ENCODE results near the gene TBCD. TPM values are rescaled to one million over a fixed set of nuclear protein-coding genes. Genes with fewer than 3 reads are reported as not detected.
"Not testable (repeated sequence)": the region's sequence is repeated elsewhere in the genome, so short reads cannot be mapped to it uniquely, and the experiment has no call there.

Gene TBCD
- total RNA-seq, 1 donor from 2014 or later: 59.8 TPM

DNA sequence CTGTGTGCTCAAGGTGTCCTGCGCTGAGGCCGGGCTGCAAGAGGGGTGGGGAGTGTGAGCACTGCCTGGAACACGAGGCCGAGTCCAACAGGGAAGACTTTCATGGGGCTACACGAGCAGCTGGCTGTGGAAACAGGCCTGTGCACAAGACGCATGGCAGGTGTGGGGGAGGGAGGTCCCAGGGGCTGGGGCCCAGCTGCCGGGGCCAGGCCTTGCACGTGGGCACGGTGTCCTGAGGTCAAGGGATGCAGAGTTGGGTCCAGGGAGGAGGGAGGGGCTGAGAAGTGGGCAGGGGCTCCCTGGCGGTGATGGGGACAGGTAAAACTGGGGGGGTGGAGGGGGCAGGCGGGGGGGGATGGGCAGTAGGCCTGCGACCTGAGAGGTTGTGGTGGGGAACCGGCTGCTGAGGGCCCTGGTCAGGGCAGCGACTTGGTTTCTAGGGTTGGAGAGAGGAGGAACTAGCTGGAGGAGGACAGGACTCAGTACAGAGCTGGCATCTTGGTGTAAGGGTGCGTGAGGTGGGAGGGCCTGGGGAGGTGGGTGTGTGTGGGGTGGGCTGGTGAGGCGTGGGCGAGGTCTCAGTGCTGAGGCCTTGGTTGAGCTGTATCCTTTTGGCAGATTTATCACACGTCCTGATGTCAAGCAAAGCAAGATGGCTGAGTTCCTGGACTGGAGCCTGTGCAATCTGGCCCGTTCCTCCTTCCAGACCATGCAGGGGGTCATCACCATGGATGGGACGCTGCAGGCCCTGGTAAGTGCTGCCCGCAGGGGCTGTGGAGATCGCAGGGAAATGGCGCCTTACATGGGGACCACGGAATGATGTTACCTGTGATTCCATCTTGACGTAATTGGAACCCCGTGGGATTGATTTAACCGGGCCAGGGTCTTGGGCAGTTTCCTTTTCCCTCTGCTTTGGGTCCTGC lies 29.4 kb downstream of the TBCD start:
- no peaks in the 10 kb centered on the region for H3K36me3 Mint-ChIP-seq (ENCODE audit: low read depth)

DNA sequence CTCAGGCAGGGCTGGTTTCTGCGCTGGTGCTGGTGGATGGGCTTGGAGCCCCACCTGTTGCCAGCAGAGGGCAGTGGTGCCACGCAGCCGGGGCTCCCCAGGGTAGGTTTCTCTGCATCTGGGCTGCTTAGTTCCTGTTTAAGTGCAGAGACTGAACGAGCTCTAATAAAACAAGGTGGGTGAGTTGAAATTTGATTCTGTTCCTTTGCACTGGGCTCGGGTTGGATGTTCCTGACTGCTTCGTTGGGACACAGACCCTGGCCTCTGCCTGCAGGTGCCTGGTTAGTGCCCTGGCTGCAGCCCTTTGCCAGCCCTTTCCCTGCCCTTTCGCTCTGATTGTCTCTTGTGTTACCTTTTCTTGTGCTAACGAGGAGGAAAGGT lies 30.0 kb downstream of the TBCD start:
- Mint-ChIP-seq H3K9me3 (ENCODE audit: low read depth) (no peaks in the 10 kb centered on the region), H3K36me3 (ENCODE audit: low read depth) (no peaks in the 10 kb centered on the region), H3K4me3 (ENCODE audit: unreplicated experiment) (no peak overlapping the region), H3K27me3 (ENCODE audit: low read depth) (no peaks in the 10 kb centered on the region), H3K27ac (ENCODE audit: unreplicated experiment) (no peak overlapping the region), H3K4me1 (ENCODE audit: low read depth) (peaks cover 6% of the 10 kb centered on the region)
- no peak for DNase-seq (ENCODE audit: low spot score)
- peak; percentile 97 for TF ChIP-seq CTCF (IDR thresholded peaks at IDR 0.05)

More for the DNA sequence above, 29.4 kb downstream of the TBCD start:
- no peaks in the 10 kb centered on the region for H3K9me3 Mint-ChIP-seq (ENCODE audit: low read depth)
- no peak for DNase-seq (ENCODE audit: low spot score)
- no peak overlapping the region for H3K4me3 Mint-ChIP-seq (ENCODE audit: unreplicated experiment)
- H3K27me3 Mint-ChIP-seq (ENCODE audit: low read depth): no peaks in the 10 kb centered on the region
- TF ChIP-seq CTCF (IDR thresholded peaks at IDR 0.05): no peak
- H3K27ac Mint-ChIP-seq (ENCODE audit: unreplicated experiment): no peak overlapping the region
- peaks cover 6% of the 10 kb centered on the region for H3K4me1 Mint-ChIP-seq (ENCODE audit: low read depth)

GRCh38 chr17:82782657-82783207 lies 30.9 kb downstream of the TBCD start:
- H3K4me3 Mint-ChIP-seq (ENCODE audit: unreplicated experiment): no peak overlapping the region

DNA sequence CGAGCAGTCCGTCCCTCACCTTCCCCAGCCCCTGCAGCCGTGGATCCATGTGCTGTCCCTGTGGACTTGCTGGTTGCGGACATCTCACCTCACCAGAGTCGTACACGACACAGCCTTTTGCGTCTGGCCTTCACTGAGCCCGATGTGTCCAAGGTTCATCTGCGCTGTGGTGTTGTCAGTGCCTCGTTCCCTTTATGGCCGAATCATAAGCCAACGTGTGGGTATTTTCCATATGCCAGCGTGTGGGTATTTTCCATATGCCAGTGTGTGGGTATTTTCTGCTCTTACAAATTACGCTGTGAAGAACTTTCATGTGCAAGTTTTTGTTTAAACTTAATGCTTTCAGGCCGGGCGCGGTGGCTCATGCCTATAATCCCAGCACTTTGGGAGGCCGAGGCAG lies 31.6 kb downstream of the TBCD start:
- H3K27me3 Mint-ChIP-seq (ENCODE audit: low read depth): no peaks in the 10 kb centered on the region
- H3K4me3 Mint-ChIP-seq (ENCODE audit: unreplicated experiment): no peak overlapping the region
- no peak for DNase-seq (ENCODE audit: low spot score)
- no peaks in the 10 kb centered on the region for H3K9me3 Mint-ChIP-seq (ENCODE audit: low read depth)
- TF ChIP-seq CTCF (IDR thresholded peaks at IDR 0.05): no peak
- no peak overlapping the region for H3K27ac Mint-ChIP-seq (ENCODE audit: unreplicated experiment)
- H3K4me1 Mint-ChIP-seq (ENCODE audit: low read depth): peaks cover 6% of the 10 kb centered on the region
- peaks cover 2% of the 10 kb centered on the region for H3K36me3 Mint-ChIP-seq (ENCODE audit: low read depth)

More at GRCh38 chr17:82782657-82783207, 30.9 kb downstream of the TBCD start:
- Mint-ChIP-seq H3K27me3 (ENCODE audit: low read depth) (no peaks in the 10 kb centered on the region), H3K4me1 (ENCODE audit: low read depth) (peaks cover 6% of the 10 kb centered on the region), H3K9me3 (ENCODE audit: low read depth) (no peaks in the 10 kb centered on the region), H3K36me3 (ENCODE audit: low read depth) (no peaks in the 10 kb centered on the region), H3K27ac (ENCODE audit: unreplicated experiment) (no peak overlapping the region)
- no peak for TF ChIP-seq CTCF (IDR thresholded peaks at IDR 0.05)
- DNase-seq (ENCODE audit: low spot score): peak; percentile 85

DNA sequence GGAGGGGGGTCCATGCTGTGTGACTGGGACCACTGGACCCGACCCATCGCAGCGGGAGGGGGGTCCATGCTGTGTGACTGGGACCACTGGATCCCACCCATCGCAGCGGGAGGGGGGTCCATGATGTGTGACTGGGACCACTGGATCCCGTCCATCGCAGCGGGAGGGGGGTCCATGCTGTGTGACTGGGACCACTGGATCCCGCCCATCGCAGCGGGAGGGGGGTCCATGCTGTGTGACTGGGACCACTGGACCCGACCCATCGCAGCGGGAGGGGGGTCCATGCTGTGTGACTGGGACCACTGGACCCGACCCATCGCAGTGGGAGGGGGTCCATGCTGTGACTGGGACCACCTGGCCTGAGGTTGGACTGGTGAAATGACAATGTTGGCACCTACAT lies 33.7 kb downstream of the TBCD start:
- not testable (repeated sequence) for H3K27ac Mint-ChIP-seq (ENCODE audit: unreplicated experiment); H3K4me1 Mint-ChIP-seq (ENCODE audit: low read depth); H3K36me3 Mint-ChIP-seq (ENCODE audit: low read depth); H3K27me3 Mint-ChIP-seq (ENCODE audit: low read depth); H3K9me3 Mint-ChIP-seq (ENCODE audit: low read depth); H3K4me3 Mint-ChIP-seq (ENCODE audit: unreplicated experiment); DNase-seq (ENCODE audit: low spot score)
